Measurements from ENCODE around the gene GKAP1.
"Not testable (repeated sequence)": the region's sequence is repeated elsewhere in the genome, so short reads cannot be mapped to it uniquely, and the experiment has no call there.

GRCh38 chr9:83817011-83817355 is 586 bp downstream of the GKAP1 start:
- not testable (repeated sequence) for TF ChIP-seq CTCF (conservative IDR thresholded peaks at IDR 0.05; ENCODE audit: low read depth, low read length); EZH2 (IDR thresholded peaks at IDR 0.05; ENCODE audit: borderline replicate concordance, low read depth, low read length, poor library complexity, severe bottlenecking)
